Endodermal cell (in vitro differentiated cells): Measurements from ENCODE around the gene GGTLC1. TPM values are rescaled to one million over a fixed set of nuclear protein-coding genes. Genes with fewer than 3 reads are reported as not detected.

Source experiments
- DNase-seq: peaks from one replicate; pipeline ENCODE4 v3.0.0-alpha.2; 2017
- H3K27ac ChIP-seq: 2 replicates; pipeline ENCODE4 v1.5.1; 2013; ENCODE audit warnings: mild to moderate bottlenecking, low read depth, low read length, moderate library complexity
- H3K27me3 ChIP-seq: 2 replicates; pipeline ENCODE4 v1.6.1; 2013; ENCODE audit warnings: mild to moderate bottlenecking, low read length, moderate library complexity; ENCODE audit not compliant: insufficient read depth, control insufficient read depth, poor library complexity, severe bottlenecking
- H3K36me3 ChIP-seq: 2 replicates; pipeline ENCODE4 v1.7.0; 2013; ENCODE audit warnings: mild to moderate bottlenecking, low read length, moderate library complexity; ENCODE audit not compliant: control insufficient read depth, insufficient read depth
- H3K4me1 ChIP-seq: one replicate; pipeline ENCODE4 v1.7.0; 2013; ENCODE audit warnings: low read length; ENCODE audit not compliant: control insufficient read depth, insufficient read depth
- H3K4me3 ChIP-seq: 2 replicates; pipeline ENCODE4 v1.5.1; 2013; ENCODE audit warnings: mild to moderate bottlenecking, low read length, moderate library complexity
- H3K9ac ChIP-seq: 2 replicates; pipeline ENCODE4 v1.6.1; 2013; ENCODE audit warnings: mild to moderate bottlenecking, low read length, moderate library complexity; ENCODE audit not compliant: poor library complexity, severe bottlenecking; ENCODE audit errors: extremely low read depth
- H3K9me3 ChIP-seq: 2 replicates; pipeline ENCODE4 v1.6.1; 2013; ENCODE audit warnings: mild to moderate bottlenecking, low read length, moderate library complexity; ENCODE audit not compliant: control insufficient read depth
- H3K27ac Mint-ChIP-seq: 2 replicates; pipeline ENCODE4 v1.8.0; 2020; ENCODE audit warnings: mixed read lengths
- H3K27me3 Mint-ChIP-seq: 2 replicates; pipeline ENCODE4 v1.8.0; 2021; ENCODE audit warnings: mild to moderate bottlenecking, mixed read lengths; ENCODE audit not compliant: insufficient read depth
- H3K36me3 Mint-ChIP-seq: 2 replicates; pipeline ENCODE4 v1.8.0; 2020; ENCODE audit warnings: low read depth, mixed read lengths
- H3K4me1 Mint-ChIP-seq: 2 replicates; pipeline ENCODE4 v1.8.0; 2020; ENCODE audit warnings: mixed read lengths
- H3K4me3 Mint-ChIP-seq: 2 replicates; pipeline ENCODE4 v1.8.0; 2020; ENCODE audit warnings: mild to moderate bottlenecking, moderate library complexity, mixed read lengths
- H3K9me3 Mint-ChIP-seq: 2 replicates; pipeline ENCODE4 v1.8.0; 2020; ENCODE audit warnings: mild to moderate bottlenecking, mixed read lengths
- WGBS, 2 experiments: methylation state at CpG; one replicate each; pipeline versions ENCODE4 v1.1.5 to v1.1.7; 2013; ENCODE audit warnings: missing lambda C conversion rate in 2 of 2, mixed read lengths in 1 of 2; ENCODE audit not compliant: insufficient coverage in 1 of 2, insufficient read length in 1 of 2; 5-methylcytosine and 5-hydroxymethylcytosine counted together
- total RNA-seq, 2 donors: library from RNA; stranded (reverse); fragmentation: NEBNext Ultra II Directional in 1 of 2; extraction: Animal tissue kit (Norgen Biotek cat#: 25700) in 1 of 2; gene quantifications; 2 replicates in 1 of 2; 3 replicates in 1 of 2; pipeline ENCODE4 v1.2.1, GENCODE V29; 2021
- TF ChIP-seq, protein P1 (sequence below): fragments of 200-600 bp; sonication (generic); conservative IDR thresholded peaks from 2 replicates; pipeline ENCODE4 v1.5.0; 2021; ENCODE audit warnings: antibody characterized with exemption, mild to moderate bottlenecking

The GGTLC1 gene
- total RNA-seq, 2 donors from 2014 or later: not detected

GRCh38 chr20:23939063-23939462 is 49.5 kb downstream of the GGTLC1 start:
- H3K4me3 ChIP-seq: no peak overlapping the region
- H3K9ac ChIP-seq: no peak overlapping the region
- Mint-ChIP-seq H3K9me3 (no peaks in the 10 kb centered on the region), H3K4me1 (no peaks in the 10 kb centered on the region), H3K27ac (no peak overlapping the region), H3K36me3 (no peaks in the 10 kb centered on the region), H3K4me3 (no peak overlapping the region), H3K27me3 (peaks cover 2% of the 10 kb centered on the region)
- no peaks in the 10 kb centered on the region for H3K4me1 ChIP-seq
- no peak for DNase-seq
- no peak overlapping the region for H3K27ac ChIP-seq
- H3K27me3 ChIP-seq: no peaks in the 10 kb centered on the region
- H3K36me3 ChIP-seq: no peaks in the 10 kb centered on the region
- peaks cover 7% of the 10 kb centered on the region for H3K9me3 ChIP-seq
- TF ChIP-seq, protein P1, sequence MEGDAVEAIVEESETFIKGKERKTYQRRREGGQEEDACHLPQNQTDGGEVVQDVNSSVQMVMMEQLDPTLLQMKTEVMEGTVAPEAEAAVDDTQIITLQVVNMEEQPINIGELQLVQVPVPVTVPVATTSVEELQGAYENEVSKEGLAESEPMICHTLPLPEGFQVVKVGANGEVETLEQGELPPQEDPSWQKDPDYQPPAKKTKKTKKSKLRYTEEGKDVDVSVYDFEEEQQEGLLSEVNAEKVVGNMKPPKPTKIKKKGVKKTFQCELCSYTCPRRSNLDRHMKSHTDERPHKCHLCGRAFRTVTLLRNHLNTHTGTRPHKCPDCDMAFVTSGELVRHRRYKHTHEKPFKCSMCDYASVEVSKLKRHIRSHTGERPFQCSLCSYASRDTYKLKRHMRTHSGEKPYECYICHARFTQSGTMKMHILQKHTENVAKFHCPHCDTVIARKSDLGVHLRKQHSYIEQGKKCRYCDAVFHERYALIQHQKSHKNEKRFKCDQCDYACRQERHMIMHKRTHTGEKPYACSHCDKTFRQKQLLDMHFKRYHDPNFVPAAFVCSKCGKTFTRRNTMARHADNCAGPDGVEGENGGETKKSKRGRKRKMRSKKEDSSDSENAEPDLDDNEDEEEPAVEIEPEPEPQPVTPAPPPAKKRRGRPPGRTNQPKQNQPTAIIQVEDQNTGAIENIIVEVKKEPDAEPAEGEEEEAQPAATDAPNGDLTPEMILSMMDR: no peak
- 88 to 100% methylated on average over 1 to 2 of the region's 2 CpGs for WGBS, 2 experiments

- Mint-ChIP-seq H3K27ac (no peak overlapping the region), H3K4me3 (no peak overlapping the region), H3K27me3 (peaks cover 2% of the 10 kb centered on the region), H3K4me1 (no peaks in the 10 kb centered on the region), H3K36me3 (no peaks in the 10 kb centered on the region), H3K9me3 (no peaks in the 10 kb centered on the region)
- Histone ChIP-seq H3K4me1 (no peaks in the 10 kb centered on the region), H3K27ac (no peak overlapping the region), H3K27me3 (no peaks in the 10 kb centered on the region), H3K9ac (no peak overlapping the region), H3K4me3 (no peak overlapping the region), H3K9me3 (peaks cover 7% of the 10 kb centered on the region), H3K36me3 (no peaks in the 10 kb centered on the region)
- no peak for DNase-seq
- TF ChIP-seq, protein P1: no peak
- WGBS, 2 experiments: 98 to 100% methylated on average over 2 of the region's 2 CpGs
These were observed 50.5 kb downstream of the GGTLC1 start for GRCh38 chr20:23938118-23938438.

DNA sequence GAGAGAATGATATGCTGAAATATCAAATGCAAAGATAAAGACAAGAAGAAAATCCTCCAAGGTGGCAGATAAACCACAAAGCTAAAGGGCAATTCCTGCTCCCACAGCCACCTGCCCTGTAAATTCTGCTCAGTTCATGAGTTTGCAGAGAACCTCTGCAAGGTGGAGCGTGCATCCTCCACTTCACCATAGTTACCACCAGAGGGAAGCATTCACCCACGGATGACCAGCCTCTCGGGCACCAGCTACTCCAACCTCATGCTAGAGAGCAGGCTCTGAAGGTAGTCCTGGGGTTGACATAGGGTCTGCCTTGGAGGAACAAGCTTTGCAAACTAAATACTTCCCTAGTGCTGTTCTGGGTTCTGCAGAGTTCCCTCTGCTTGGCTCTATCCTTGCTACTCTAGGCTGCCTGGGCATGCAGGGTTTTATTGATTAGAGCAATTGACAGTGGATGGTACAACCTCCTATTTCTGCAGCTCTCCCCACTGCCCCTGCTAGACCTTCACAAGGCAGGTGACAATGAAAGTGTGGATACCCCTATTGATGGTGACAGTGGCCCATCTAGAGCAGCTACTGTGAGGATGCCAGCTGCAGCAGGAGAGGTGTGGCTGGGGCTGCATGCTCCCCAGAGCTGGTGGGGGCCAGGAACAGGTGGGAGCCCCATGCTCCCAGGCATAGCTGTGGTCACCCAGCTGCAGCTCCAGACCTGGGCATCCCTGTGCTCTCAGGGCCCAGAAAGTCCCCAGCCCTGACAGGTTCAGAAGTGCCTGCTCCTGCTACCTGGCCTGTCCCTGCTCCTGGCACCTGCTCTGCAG is 51.1 kb downstream of the GGTLC1 start:
- H3K9me3 Mint-ChIP-seq: no peaks in the 10 kb centered on the region
- peaks cover 7% of the 10 kb centered on the region for H3K9me3 ChIP-seq
- TF ChIP-seq, protein P1: peak; percentile 91
- no peaks in the 10 kb centered on the region for H3K36me3 ChIP-seq
- no peak overlapping the region for H3K27ac Mint-ChIP-seq
- H3K27me3 Mint-ChIP-seq: peaks cover 2% of the 10 kb centered on the region
- no peaks in the 10 kb centered on the region for H3K27me3 ChIP-seq
- no peak overlapping the region for H3K4me3 Mint-ChIP-seq
- H3K9ac ChIP-seq: no peak overlapping the region
- H3K4me1 Mint-ChIP-seq: no peaks in the 10 kb centered on the region
- no peak overlapping the region for H3K27ac ChIP-seq
- peak; percentile 91 for DNase-seq
- no peaks in the 10 kb centered on the region for H3K4me1 ChIP-seq
- no peak overlapping the region for H3K4me3 ChIP-seq
- H3K36me3 Mint-ChIP-seq: no peaks in the 10 kb centered on the region
- 5% methylated on average over 3 of the region's 3 CpGs; no CpG with 5 or more reads in 1 of the 2 experiments for WGBS, 2 experiments

Other genes with a start within 250 kb of the GGTLC1 start
- gene CST1, start 237.8 kb downstream of the GGTLC1 start, total RNA-seq: 1,000 to 10,000 TPM in 1 of 2 donors, 100 to 1,000 TPM in 1; 123 to 1,051 TPM
- under 1 TPM in 1 of 2 donors, not detected in 1; 0.62 TPM for gene CST2, start 162.1 kb downstream of the GGTLC1 start, total RNA-seq
- not detected for gene CST5, start 109.0 kb downstream of the GGTLC1 start, total RNA-seq